ENCODE results near the gene SERPINB13.

SERPINB13 gene, protein sequence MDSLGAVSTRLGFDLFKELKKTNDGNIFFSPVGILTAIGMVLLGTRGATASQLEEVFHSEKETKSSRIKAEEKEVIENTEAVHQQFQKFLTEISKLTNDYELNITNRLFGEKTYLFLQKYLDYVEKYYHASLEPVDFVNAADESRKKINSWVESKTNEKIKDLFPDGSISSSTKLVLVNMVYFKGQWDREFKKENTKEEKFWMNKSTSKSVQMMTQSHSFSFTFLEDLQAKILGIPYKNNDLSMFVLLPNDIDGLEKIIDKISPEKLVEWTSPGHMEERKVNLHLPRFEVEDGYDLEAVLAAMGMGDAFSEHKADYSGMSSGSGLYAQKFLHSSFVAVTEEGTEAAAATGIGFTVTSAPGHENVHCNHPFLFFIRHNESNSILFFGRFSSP

DNA sequence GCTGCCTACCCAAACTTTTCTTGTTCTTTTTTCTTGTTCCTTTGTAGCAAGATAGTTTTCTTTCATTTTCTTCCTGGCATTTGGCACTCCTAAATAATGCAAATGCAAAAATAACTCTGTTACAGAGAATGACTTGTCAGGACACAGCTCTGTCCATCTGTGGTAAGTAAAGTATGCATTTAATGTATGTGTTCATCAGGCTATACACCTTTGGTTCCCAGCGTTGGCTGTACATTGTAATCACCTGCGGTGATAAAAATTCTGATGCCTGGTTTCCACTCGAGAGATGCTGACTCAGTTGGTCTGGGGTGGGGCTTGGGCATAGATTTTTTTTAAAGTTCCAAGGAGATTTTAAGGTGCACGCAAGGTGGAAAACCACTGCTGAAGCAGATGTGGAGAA is at the start of gene SERPINB13:
Gene SERPINB13 (plus strand): TSS at position 378 of the 400 bp plus-strand sequence. CDS start 1,325 bp downstream, outside the sequence.
- DNase-seq: no peak

DNA sequence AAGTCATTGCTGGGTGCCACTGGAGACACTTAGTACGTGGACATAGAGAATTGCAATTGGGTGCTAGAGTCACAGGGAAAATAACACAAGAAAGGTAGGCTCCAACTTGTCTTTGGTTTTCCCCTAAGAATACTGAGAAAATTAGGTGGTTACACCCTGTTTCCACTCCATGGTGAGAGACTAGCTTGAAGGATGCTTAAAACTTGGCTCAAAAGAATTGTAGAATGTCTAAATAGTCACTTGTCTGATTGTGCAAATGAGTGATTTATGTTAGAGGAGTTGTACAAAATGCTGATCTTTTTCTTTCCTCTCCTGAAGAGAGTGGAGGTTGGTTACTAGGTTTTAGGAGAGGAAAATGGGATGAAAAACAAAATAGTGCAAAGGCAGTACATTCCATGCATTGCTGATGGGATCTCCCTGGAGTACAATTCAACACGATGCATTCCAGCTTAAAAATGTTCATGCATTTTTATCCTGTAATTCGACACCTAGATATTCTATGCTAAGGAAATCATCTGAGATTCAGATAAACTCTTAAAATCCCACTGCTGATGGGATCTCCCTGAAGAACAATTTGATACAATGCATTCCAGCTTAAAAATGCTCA is 47.1 kb upstream of the SERPINB13 start:
- DNase-seq: no peak

DNA sequence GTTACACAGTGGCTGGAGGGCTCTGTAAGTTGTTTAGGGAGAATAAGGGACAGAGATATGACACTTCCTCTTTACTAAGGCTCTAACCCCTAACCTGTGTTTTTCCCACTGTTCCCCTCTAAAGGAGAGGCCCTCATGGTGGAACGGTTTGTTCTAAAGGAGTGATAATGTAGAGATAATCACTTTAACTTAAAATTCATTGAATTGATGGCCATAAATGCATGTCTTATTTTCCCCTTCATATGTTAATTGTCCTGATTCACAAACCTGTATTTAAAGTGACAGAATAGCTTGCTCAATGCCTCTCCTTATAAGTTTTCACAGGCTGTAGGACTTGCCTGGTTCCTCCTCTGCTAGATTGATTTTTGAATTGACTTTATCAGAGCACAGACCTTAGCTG is 45.1 kb upstream of the SERPINB13 start, which contains the start of gene SERPINB12:
Gene SERPINB12 (plus strand): TSS at position 301 of the 400 bp plus-strand sequence. CDS start 13,791 bp downstream, outside the sequence.
- DNase-seq: no peak

DNA sequence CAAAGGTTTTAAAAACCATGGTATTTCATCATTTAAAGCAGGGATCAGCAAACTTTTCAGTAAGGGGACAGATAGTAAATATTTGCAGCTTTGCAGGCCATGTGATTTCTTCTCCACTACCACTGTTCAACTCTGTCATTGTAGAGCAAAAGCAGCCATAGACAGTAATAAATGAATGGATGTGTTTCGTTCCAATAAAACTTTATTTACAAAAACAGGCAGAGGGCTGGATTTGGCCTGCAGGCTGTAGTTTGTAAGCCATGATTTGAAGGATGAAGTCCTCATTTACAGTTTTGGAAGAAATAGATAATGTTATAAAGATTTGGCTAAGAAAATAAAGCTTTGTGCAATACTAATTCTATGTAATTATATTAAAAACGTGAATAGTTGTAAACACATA is 43.1 kb upstream of the SERPINB13 start:
- DNase-seq: no peak

DNA sequence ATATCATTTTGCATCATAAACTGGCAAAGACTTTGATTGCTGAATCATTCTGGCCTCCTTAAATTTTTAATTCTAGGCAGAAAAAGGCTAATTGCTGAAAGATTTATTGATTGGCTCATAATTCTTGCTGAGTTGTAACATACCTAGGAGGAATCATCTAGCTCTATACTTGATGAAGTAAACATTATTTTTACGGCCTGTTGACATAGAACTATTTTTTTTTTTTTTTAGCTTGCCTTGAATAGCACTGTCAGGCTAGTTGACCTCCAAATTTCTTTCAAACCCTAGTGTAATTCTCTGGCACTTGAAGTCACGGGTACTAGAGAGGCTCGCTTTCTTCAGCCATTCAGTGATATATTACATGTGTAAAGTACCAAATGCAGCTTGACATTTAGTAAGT is 42.1 kb upstream of the SERPINB13 start:
- no peak for DNase-seq

DNA sequence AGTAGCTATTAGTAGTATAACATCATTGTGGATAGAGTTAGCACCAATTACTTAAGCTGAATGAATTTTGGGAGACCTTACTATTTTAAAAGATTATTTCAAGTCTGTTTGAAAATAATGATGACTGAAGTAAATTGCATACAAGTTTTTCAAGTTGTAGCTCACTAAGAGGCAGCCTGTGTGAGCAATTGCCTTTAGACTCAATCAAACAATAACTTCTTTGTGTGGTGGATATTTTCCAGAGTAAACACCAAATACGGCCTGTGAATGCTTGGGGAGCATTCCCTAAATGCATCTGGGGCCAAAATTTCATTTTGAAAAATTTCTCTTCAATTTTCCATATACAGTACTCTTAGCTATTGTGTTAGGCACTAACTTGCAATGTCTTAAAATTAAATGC is 37.1 kb upstream of the SERPINB13 start:
- no peak for DNase-seq

DNA sequence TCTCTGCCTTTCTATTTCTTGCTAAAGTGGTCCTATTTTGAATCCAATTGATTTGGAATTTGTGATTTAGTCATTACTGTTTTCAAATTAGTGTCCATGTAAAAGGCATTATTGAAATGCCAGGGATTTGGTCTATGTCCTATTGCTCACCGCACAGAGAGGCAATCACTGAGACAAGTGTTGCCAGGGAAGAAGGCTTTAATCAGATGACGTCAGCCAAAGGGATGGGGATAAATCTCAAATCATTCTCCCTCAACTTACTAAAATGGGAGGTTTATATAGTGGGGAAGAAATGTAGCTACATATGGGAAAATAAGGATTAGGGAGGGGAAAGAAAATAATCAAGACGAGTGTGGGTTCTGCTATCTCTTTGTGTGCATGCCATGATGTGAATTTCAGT is 35.4 kb upstream of the SERPINB13 start:
- no peak for DNase-seq

DNA sequence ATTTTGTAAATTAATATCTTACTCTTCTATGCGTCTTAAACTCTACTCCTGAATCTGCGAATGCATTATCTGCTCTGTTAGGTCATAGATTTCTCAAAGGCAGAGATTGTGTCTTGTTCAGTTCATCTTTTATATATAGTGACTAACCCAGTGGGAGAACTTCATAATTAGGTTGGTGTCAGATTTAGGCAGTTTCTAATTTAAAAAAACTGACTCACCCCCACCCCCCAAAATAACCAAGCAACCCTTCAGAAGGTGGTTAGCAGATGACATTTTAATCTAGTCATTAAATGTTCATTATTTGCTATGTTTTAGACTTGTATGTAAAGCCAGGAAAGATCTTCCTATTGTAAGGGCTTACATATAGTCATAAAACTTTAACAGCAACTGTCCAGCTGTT is 34.6 kb upstream of the SERPINB13 start:
- no peak for DNase-seq

DNA sequence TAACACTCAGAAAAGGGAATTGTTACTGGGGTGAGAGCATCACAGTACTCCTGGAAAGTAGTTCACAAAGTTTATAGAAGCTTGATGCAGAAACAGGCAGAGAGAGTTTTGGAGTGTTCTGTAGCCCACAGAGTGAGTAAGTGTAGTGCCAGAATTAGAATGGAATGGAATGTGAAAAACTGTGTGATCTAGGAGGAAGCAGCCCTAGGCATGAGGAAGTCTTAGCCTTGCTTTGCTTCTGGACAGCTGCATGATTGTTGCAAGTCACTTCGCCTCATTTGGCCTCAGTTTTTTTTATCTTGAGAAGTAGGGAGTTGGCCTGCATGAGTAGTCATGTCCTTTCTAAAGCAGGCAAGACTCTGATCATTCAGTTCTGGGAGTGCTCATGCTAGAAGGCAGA is 34.1 kb upstream of the SERPINB13 start:
- no peak for DNase-seq

DNA sequence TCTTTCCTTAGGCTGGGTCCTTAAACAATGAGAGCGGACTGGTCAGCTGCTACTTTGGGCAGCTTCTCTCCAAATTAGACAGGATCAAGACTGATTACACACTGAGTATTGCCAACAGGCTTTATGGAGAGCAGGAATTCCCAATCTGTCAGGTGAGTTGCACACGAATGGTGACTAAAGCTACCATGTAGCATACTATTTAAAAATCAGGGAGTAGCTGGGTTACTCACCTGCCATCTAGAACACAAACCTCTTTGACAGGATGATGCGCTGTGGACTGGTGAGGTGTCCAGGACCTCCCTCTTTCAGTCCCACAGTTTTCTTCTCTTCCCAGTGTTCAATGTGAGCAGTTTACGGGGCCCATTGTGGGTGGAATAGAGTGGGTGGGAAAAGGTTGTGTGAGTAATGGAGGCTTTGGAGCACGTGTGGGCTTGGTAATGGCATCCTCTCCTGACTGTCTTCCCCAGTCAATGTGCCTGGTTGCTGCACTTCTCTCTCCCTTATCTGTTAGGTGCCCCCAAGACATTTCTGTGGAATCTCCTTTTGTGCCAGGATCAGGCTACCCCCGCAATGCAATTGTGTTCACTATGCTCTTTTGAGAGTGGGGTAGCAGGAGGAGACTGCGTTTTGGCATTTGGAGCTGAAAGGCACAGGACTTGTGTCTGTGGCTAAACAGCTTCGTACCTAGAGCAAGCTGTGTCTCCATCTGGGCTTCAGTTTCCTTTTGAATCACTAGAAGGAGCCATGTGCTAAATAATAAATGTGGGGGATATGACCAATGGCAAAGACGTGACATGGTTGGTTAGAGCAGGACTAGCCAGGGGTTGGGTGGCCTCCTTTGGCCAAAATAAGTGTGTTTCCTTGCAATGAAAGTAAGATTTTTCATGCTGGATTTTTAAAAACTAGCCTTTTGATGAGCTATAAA is 27.3 kb upstream of the SERPINB13 start:
- DNase-seq: no peak

DNA sequence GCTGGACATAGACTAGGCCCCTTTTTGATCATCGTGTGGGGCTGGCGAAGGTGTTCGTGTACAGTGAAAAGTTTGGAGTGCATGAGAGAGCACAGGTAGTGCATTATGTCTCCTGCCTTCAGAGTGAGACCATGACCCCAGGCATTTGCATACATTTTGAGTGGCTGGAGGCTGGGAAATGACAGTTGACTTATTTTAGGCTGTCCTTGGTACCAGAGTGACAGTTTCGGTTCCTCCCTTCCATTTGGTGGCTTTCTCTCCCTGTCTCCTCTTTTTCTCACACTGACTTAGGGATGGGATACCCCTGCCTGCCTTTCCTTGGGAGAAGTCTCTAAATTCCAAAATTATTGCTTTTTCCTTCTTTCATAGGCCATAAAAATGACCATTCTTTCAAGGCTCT is 24.9 kb upstream of the SERPINB13 start:
- no peak for DNase-seq

DNA sequence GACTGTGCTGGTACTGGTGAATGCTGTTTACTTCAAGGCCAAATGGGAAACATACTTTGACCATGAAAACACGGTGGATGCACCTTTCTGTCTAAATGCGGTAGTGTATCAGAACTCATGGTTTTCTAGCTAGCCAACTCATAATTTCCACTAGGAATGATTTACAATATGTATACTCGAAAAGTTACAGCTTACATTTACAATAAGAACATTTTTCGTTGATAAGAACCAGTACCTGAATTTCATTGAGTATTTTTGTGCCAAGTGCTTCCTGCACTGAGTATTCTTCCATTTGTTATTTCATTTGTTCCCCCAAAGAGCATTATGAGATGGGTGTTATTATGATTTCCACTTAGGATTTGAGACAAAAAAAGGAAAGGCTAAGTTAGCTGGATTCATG is 23.1 kb upstream of the SERPINB13 start:
- DNase-seq: no peak

DNA sequence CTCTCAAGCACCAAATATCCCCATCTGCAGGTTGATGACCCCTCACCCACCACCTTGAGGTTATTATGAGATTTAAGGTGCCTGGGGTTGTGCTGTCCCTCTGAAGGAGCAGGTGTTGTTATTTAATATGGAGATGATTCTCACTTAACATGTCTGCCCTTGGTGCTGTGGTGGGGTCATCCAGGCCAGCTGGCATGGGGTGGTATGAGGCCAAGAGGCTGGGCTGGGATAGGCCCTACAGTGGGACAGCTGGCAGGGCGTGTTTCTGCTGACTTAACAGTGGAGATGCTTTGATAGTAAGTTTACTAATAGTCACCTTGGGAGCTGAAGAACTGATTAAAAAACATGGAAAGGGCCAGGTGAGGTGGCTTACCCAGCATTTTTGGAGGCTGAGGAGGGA is 22.6 kb upstream of the SERPINB13 start:
- no peak for DNase-seq

DNA sequence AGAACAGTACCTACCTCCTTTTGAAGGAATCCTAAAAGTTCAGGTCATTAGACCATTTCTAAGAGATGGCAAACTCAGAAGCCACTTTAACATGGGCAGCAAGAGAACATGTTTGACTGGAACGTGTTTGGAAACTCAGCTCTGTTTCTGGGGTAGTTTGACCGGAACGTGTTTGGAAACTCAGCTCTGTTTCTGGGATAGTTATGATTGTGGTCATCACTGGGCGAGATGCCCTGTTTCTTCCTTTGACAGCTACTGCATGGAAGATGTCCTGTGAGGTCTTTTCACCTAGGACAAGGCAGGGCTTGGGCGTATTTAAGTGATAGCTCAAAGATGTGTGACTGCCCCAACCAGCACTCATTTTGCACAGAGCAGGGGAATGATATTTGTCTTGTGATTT is 19.9 kb upstream of the SERPINB13 start:
- no peak for DNase-seq

DNA sequence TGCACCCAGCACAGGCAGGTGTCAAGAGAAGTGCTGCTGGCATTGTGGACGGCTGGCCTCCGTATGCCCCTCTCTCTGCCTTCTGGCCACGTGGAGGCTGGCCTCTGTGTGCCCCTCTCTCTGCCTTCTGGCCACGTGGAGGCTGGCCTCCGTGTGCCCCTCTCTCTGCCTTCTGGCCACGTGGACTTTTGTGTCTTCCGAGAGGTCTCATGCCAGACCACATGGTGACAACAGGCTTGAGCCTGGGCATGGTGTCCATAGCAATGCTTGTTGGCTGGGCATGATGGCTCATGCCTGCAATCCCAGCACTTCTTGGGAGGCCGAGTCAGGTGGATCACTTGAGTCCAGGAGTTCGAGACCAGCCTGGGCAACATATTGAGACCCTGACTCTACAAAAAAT is 19.3 kb upstream of the SERPINB13 start:
- DNase-seq: no peak

DNA sequence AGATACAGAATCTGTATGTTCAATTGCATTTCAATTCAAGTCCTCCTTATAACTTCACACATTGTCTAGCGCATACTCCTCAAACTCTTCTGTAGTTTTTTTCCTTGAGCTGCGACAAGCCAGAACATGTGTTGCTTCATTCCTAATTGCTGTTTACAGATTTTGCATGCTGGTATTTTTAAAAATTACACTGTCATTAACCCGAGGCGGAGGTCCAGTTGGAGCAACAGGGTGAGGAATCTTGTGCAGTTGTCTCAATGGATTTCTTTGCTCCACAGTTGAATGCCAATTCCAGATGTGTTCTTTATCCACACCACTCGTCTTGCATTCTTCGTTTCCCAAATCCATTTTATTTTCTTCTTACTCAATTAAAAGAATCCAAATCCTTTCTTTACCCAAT is 16.4 kb upstream of the SERPINB13 start:
- DNase-seq: no peak

DNA sequence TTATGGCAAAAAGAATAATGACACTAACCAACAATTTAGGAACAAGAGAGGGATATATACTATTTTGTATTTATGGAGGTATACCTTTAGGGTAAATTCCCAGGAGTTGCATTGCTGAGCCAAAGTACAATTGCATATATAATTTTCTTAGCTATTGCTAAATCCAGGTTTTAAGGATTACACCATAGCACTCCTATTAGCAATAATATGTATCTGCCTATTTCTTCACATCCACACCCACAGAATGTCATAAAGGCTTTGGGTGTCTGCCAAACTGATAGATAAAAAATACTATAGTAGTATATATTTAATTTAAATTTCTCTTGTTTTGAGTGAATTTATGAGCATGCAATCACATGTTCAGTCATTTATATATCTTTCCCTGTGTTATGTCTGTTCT is 11.5 kb upstream of the SERPINB13 start:
- DNase-seq: no peak

DNA sequence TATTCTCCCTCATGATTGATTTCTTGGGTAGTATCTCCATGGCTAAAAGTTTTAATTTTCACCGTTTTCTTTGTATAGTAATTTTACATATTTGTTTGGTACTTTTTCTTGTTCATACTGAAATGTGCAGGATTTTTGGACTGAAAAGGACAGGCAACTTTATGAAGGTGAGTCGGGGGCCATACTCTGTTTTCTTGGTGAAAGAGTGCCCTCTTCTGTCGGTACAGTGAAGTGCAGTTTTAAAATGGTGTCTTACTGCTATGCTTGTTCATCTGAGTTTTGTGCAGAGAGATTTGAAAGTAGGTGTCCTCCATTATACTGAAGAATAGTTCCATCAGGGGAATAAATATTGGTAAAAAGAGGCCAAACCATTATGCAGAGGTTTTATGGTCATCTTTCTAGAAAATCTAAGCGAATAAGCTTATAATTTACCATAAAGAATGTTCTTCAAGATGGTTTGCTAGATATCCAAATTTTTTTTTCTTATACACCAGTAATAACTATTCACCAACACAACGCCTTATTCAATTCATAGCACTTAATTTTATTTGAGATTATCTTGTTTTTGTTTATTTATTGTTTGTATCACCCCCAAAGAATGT is 8.7 kb upstream of the SERPINB13 start:
- peak; percentile 44 for DNase-seq

DNA sequence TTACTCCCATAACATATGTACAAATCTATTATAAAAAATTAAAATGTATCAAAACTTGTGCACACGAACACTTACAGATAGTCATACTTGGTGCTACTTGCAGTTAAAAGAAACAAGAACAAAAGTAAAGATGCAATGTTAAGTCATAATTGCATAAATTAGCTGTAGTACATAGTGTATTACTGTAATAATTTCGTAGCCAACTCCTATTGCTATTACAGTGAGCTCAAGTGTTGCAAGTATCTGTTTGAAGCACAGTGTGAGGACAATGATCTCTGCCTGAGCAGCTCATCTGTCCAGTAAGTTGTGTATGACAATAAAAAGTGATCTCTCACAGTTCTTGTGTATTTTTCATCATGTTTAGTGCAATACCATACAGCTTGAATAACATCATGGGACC is 7.5 kb upstream of the SERPINB13 start:
- DNase-seq: no peak

DNA sequence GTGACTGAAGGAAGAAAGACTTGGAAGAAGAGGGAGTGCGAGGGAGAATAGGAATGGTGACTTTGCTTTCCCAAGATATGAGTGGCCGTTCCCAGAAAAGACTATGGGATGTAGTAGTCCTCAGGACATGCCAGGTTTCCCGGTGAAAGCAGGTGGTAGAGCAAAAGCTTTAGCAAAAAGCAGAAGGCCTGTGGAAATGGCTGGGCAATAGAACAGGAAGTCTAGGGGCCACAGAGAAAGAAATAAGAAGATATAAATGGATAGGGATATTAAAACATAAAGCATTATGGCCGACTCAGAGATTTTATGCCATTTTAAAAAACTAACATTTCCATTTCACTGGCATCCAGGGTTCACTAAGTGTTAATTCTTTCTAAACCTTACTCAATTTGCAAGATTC is 1.2 kb upstream of the SERPINB13 start:
- DNase-seq: no peak

DNA sequence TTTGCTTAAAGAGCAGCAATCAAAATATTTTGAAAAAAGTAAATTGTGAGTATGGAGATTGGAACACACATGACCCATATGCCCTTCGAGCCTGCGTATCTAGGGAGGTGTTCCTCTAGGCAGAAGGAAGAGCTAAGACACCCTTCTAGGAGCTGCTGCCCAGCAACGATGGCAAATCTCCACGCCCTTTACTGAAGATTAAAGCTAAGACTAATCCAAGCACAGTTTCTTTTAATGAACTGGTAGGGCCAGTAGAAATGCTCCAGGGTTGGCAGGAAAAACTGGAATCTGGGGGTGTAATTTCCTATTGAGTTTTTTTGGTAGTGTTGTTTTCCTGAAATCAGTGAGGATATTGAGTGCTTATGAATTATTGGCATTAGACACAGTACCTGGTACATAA is 712 bp upstream of the SERPINB13 start:
- DNase-seq: no peak

DNA sequence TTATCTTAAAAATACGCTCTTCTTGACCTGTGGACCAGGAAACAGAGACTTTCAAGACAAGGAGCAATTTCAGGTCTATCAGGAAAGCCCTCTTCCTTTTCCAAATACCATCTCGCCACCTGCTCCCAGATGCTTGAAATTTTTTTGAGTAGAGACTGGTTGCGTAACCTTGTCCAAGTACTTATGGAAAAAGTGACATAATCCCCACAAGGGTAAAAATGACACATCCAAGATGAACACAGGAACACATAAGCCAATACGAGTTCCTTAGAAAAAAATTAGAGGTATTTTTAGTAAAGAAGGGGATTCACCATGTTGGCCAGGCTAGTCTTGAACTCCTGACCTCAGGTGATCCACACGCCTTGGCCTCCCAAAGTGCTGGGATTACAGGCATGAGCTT is 1.8 kb downstream of the SERPINB13 start:
- DNase-seq: no peak

DNA sequence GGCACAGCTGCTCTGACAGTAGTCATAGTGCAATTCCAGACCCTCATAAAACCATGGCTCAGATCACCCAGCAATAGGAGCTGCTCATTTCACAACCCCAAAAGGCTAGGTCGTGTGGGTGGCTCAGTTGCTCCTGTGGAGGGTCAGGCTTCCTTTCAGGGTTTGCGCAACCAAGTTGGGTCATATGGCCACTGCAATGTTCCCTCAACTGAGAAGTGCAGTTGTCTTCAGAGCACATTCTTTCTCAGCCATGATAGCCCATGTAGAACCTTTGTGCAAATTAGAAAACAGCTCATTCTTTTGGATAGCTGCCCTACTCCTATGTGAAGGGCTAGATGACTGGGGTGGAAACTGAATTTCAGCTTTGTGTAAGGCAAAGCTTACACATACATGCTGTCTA is 3.2 kb downstream of the SERPINB13 start:
- no peak for DNase-seq

All from activated CD4-positive, alpha-beta T cell treated with anti-CD3 and anti-CD28 coated beads, Interleukin-2, amount 50 U/mL, for 16 hours (primary cell).